Peyer's patch (tissue), 4 donors: ENCODE results near the gene NFKBIB.

Experiments used
- POLR2A ChIP-seq, 2 donors: fragments of 450-650 bp; IDR thresholded peaks; one replicate each; pipeline ENCODE4 v1.5.1; 2017; ENCODE audit warnings: antibody characterized with exemption in 2 of 2, mild to moderate bottlenecking in 2 of 2, moderate library complexity in 2 of 2
- TF ChIP-seq, protein P1 (sequence below), 6 experiments: fragments of 450-650 bp in 4 of 6; fragments of 200-600 bp in 2 of 6; sonication (generic) in 1 of 6; IDR thresholded peaks; one replicate each; pipeline ENCODE4 v1.5.1; 2017 to 2019; ENCODE audit warnings: antibody characterized with exemption in 6 of 6, mild to moderate bottlenecking in 3 of 6, moderate library complexity in 1 of 6

DNA sequence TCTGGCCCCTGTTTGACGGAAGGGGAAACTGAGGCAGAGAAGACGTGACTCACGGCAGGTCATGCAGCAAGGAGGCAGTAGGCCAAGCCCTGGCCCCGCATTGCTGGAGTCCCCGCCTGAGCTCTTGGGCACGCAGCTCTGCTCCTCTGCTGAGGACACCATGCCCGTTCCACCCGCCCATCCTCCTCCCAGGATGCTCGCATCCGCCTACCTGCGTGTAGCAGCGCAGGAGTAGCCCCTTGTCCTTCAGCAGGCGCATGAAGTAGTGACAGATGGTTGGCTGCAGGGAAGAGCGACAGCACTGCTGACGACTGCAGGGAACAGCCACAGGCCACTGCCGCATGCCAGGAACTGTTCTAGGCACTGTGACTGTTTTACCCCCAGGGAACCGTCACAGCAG, 10.9 kb upstream of the NFKBIB start:
- TF ChIP-seq POLR2A (IDR thresholded peaks at IDR 0.05), result no peak
- TF ChIP-seq, protein P1, sequence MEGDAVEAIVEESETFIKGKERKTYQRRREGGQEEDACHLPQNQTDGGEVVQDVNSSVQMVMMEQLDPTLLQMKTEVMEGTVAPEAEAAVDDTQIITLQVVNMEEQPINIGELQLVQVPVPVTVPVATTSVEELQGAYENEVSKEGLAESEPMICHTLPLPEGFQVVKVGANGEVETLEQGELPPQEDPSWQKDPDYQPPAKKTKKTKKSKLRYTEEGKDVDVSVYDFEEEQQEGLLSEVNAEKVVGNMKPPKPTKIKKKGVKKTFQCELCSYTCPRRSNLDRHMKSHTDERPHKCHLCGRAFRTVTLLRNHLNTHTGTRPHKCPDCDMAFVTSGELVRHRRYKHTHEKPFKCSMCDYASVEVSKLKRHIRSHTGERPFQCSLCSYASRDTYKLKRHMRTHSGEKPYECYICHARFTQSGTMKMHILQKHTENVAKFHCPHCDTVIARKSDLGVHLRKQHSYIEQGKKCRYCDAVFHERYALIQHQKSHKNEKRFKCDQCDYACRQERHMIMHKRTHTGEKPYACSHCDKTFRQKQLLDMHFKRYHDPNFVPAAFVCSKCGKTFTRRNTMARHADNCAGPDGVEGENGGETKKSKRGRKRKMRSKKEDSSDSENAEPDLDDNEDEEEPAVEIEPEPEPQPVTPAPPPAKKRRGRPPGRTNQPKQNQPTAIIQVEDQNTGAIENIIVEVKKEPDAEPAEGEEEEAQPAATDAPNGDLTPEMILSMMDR (IDR thresholded peaks at IDR 0.05), result no peak
